ENCODE measurements around the gene CTSW.

Gene CTSW

GRCh38 chr11:65854852-65855837 lies 24.5 kb upstream of the CTSW start:
- TF ChIP-seq MYC (IDR thresholded peaks at IDR 0.05; ENCODE audit: low read depth, low read length) (no peak), CTCF (IDR thresholded peaks at IDR 0.05; ENCODE audit: low read depth, low read length) (no peak), MAX (IDR thresholded peaks at IDR 0.05; ENCODE audit: low read depth, low read length) (no peak)
- H3K4me3 ChIP-seq (ENCODE audit: low read depth, low read length) = no peak overlapping the region
- DNase-seq (ENCODE audit: low read depth) = no peak

GRCh38 chr11:65855927-65856363 lies 23.7 kb upstream of the CTSW start:
- DNase-seq (ENCODE audit: low read depth) = no peak
- TF ChIP-seq POLR2A (IDR thresholded peaks at IDR 0.05; ENCODE audit: extremely low read depth, insufficient read length) = no peak
- TF ChIP-seq CTCF (IDR thresholded peaks at IDR 0.05; ENCODE audit: low read depth, low read length) = no peak
- TF ChIP-seq MAX (IDR thresholded peaks at IDR 0.05; ENCODE audit: low read depth, low read length) = no peak
- no peak for TF ChIP-seq MYC (IDR thresholded peaks at IDR 0.05; ENCODE audit: low read depth, low read length)
- H3K4me3 ChIP-seq (ENCODE audit: low read depth, low read length) = peak overlapping the region; percentile 96

- peak; percentile 90 for DNase-seq (ENCODE audit: low read depth)
- peak overlapping the region; percentile 96 for H3K4me3 ChIP-seq (ENCODE audit: low read depth, low read length)
- no peak for TF ChIP-seq CTCF (IDR thresholded peaks at IDR 0.05; ENCODE audit: low read depth, low read length)
- peak; percentile 92 for TF ChIP-seq MAX (IDR thresholded peaks at IDR 0.05; ENCODE audit: low read depth, low read length)
- peak; percentile 65 for TF ChIP-seq POLR2A (IDR thresholded peaks at IDR 0.05; ENCODE audit: extremely low read depth, insufficient read length)
- TF ChIP-seq MYC (IDR thresholded peaks at IDR 0.05; ENCODE audit: low read depth, low read length) = peak; percentile 6
Measured at GRCh38 chr11:65856689-65857499, 22.7 kb upstream of the CTSW start.

- no peak for DNase-seq (ENCODE audit: low read depth)
- H3K4me3 ChIP-seq (ENCODE audit: low read depth, low read length) = peak overlapping the region; percentile 96
Measured at GRCh38 chr11:65857500-65857852, 22.2 kb upstream of the CTSW start.

More at GRCh38 chr11:65857500-65857852, 22.2 kb upstream of the CTSW start:
- TF ChIP-seq MAX (IDR thresholded peaks at IDR 0.05; ENCODE audit: low read depth, low read length) (no peak), CTCF (IDR thresholded peaks at IDR 0.05; ENCODE audit: low read depth, low read length) (no peak), MYC (IDR thresholded peaks at IDR 0.05; ENCODE audit: low read depth, low read length) (no peak), POLR2A (IDR thresholded peaks at IDR 0.05; ENCODE audit: extremely low read depth, insufficient read length) (no peak)
